A549 (cell line): ENCODE results near the gene CDS1. TPM values are rescaled to one million over a fixed set of nuclear protein-coding genes. Genes with fewer than 3 reads are reported as not detected.
A peak's percentile ranks its signal among the peaks of the same experiment; 100 is the strongest.

Experiments
- ATAC-seq, 2 experiments: fragments of 200-7000 bp in 1 of 2; fragments of >200 bp in 1 of 2; cut with Nextera tagmentation in 1 of 2; cut with Tn5 transposase in 1 of 2; 3 replicates each; pipeline versions ENCODE4 v1.8.0 to v1.9.1; 2018 to 2020; ENCODE audit warnings: mild to moderate bottlenecking in 1 of 2, moderate library complexity in 1 of 2
- CTCF ChIA-PET: fragments of 300-600 bp; sonication (Branson Sonifier 250); formaldehyde crosslinking; extraction: SDS; loops from one replicate; lab custom pipeline; 2021; ENCODE audit warnings: antibody characterized with exemption, inconsistent platforms; lab: Yijun Ruan, JAX
- POLR2A ChIA-PET: fragments of 350-600 bp; formaldehyde crosslinking; extraction: SDS; loops from one replicate; lab custom pipeline; 2021; ENCODE audit warnings: antibody characterized with exemption, inconsistent platforms; lab: Yijun Ruan, JAX
- DNase-seq, 2 experiments: peaks; one replicate each; pipeline versions ENCODE4 v3.0.0 to v3.0.0-alpha.2; 2011 to 2016; ENCODE audit warnings: low read depth in 1 of 2, low spot score in 1 of 2
- FAIRE-seq: peaks from 2 replicates; lab custom pipeline; 2011; peaks lifted over from hg19 to GRCh38; lab: Jason Lieb, UNC
- H3K27ac ChIP-seq, 2 experiments: fragments of >200 bp; sonication (Bioruptor Twin); formaldehyde crosslinking; 3 replicates each; pipeline ENCODE4 v1.5.1; 2016 to 2017
- H3K4me1 ChIP-seq: fragments of >200 bp; sonication (Bioruptor Twin); formaldehyde crosslinking; 3 replicates; pipeline ENCODE4 v1.6.1; 2016
- H3K4me2 ChIP-seq: fragments of >200 bp; sonication (Bioruptor Twin); formaldehyde crosslinking; 3 replicates; pipeline ENCODE4 v1.6.1; 2016
- H3K4me3 ChIP-seq: fragments of >200 bp; sonication (Bioruptor Twin); formaldehyde crosslinking; 3 replicates; pipeline ENCODE4 v1.5.1; 2016
- H3K9me3 ChIP-seq: fragments of >200 bp; sonication (Bioruptor Twin); formaldehyde crosslinking; 3 replicates; pipeline ENCODE4 v1.6.1; 2016
- CEBPB ChIP-seq, 2 experiments: fragments of >200 bp in 1 of 2; sonication (Bioruptor Twin) in 1 of 2; formaldehyde crosslinking in 1 of 2; IDR thresholded peaks; 2 replicates each; pipeline ENCODE4 v1.6.1; 2012 to 2016
- CHD2 ChIP-seq: fragments of 150-350 bp; IDR thresholded peaks from 2 replicates; pipeline ENCODE4 v1.6.1; 2014; ENCODE audit warnings: low read length; ENCODE audit not compliant: partially characterized antibody
- HOXB13 ChIP-seq: fragments of 250-450 bp; sonication (Bioruptor Pico); IDR thresholded peaks from 2 replicates; pipeline ENCODE4 v1.5.0; 2020; ENCODE audit warnings: low read depth, mild to moderate bottlenecking, moderate library complexity
- JUN ChIP-seq, 2 experiments: fragments of >200 bp; sonication (Bioruptor Twin); formaldehyde crosslinking; IDR thresholded peaks; 2 replicates in 1 of 2; 3 replicates in 1 of 2; pipeline ENCODE4 v1.6.1; 2016 to 2017
- WGBS: methylation state at CpG from one replicate; pipeline ENCODE4 v1.1.6; 2017; ENCODE audit errors: missing lambda C conversion rate; 5-methylcytosine and 5-hydroxymethylcytosine counted together
- polyA plus RNA-seq, 4 experiments: library from polyadenylated mRNA; depleted of rRNA in 3 of 4; stranded (reverse); fragments of >200 nt; fragmentation: RNase III in 1 of 4; extraction: RNeasy Plus Mini Kit Qiagen cat#74134 plus additional on column Dnase treatment in 1 of 4; gene quantifications; 2 replicates in 3 of 4; 3 replicates in 1 of 4; pipeline ENCODE4 v1.2.3, GENCODE V29; 2011 to 2017
- small RNA-seq, 6 experiments: library from RNA; depleted of rRNA; stranded (forward); fragments of <200 nt; gene quantifications; one replicate each; pipeline ENCODE3, GENCODE V24; 2012

The CDS1 gene
- polyA plus RNA-seq, 2 of the 4 experiments (the other 2 are of a cell fraction), result 0.46 to 1.4 TPM

DNA sequence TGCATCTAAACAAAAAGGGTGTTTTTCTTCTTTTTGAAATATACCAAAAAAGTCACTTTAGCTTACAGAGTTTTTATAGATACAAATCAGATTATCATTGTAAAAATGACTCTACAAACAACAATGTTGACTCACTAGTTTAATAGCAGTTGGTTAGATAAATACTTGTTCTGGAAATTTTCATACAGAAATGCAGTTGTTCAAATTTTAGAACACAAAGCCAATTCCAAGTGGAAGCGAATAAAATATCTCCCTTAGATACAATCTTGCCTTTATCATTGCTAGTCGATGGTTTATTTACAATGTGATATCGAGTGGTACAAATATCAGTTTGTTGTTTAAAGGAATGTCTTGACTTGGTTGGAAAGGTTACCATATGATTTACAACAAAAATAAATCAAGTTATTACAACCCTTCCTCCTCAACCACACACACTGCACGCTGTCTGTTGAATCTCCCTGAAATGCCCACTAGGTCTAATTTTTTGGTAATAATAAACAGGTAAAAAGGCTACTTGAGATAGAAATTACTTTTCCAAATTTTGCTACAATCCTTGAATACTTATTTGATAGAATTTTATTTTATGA is 114.8 kb downstream of the CDS1 start:
- Histone ChIP-seq H3K27ac (no peak overlapping the region), H3K4me3 (no peak overlapping the region), H3K9me3 (no peaks in the 10 kb centered on the region), H3K4me1 (peaks cover 10% of the 10 kb centered on the region; the same call in 2 of the 3 replicates), H3K4me2 (no peak overlapping the region; the same call in 2 of the 3 replicates)
- 81% methylated on average over 4 of the region's 4 CpGs for WGBS
- no peak for FAIRE-seq
- no peak for ATAC-seq
- CTCF ChIA-PET, result interaction anchor here (1.0 kb wide), 1 partner anchor 119 kb away, joined by 5 read pairs; no protein-coding TSS in a partner anchor
- POLR2A ChIA-PET, result no interaction called here
- TF ChIP-seq CHD2, result no peak
- TF ChIP-seq HOXB13 (CRISPR knock-in tag), result no peak
- DNase-seq, result no peak

DNA sequence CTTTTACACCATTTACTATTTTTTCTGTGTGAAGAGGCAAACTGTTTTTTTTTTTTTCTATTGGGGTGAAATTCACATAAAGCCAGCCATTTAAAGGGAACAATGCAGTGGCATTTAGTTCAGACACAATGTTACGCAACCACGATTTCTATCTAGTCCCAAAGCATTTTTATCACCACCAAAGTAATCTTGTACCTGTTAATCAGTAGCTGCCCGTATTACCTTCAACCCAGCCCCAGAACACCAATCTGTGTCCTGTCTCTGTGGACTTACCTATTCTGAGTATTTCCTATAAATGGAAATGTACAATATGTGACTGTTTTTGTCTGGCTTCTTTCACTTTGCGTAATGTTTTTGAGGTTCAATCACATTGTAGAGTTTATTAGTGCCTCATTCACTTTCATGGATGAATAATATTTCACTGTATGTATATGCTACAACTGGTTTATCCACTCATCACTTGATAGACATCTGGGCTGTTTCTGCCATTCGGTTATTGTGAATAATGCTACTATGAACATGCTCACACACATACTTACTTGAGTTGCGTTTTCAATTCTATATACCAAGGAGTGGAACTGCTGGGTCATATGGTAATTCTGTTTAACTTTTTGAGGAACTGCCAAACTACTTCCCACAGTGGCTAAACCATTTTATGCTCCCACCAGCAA is 116.2 kb downstream of the CDS1 start:
- no peak for ATAC-seq
- Histone ChIP-seq H3K4me3 (no peak overlapping the region), H3K9me3 (no peaks in the 10 kb centered on the region), H3K27ac (no peak overlapping the region), H3K4me2 (no peak overlapping the region), H3K4me1 (peaks cover 10% of the 10 kb centered on the region; the same call in 2 of the 3 replicates)
- ChIA-PET POLR2A (no interaction called here), CTCF (interaction anchor here (1.0 kb wide), 1 partner anchor 120 kb away, joined by 5 read pairs; no protein-coding TSS in a partner anchor)
- FAIRE-seq, result no peak
- WGBS, result 91% methylated on average over 6 of the region's 6 CpGs
- DNase-seq, result no peak
- TF ChIP-seq JUN (IDR thresholded peaks at IDR 0.05) (no peak), CEBPB (IDR thresholded peaks at IDR 0.05) (peak; percentile 21 to 41; a peak in 2 of 4 replicates), CHD2 (no peak)

Small RNA genes within 50 kb of the gene (small RNA-seq; reads per million reads assigned to genes)
- gene RN7SL552P (0 to 6.1 (median 1.1) reads per million in 6 experiments), gene RPL3P13 (0 reads per million in 6 experiments)

Other genes with a start within 250 kb of the CDS1 start
- 0.09 and 0.13 TPM in 2 replicates for gene NKX6-1, start 83.8 kb upstream of the CDS1 start, polyA plus RNA-seq (2011; rRNA removed)
- gene NKX6-1, start 83.8 kb upstream of the CDS1 start, polyA plus RNA-seq (2017; fragmentation: RNase III; extraction: RNeasy Plus Mini Kit Qiagen cat#74134 plus additional on column Dnase treatment), result 0.24 to 0.29 TPM (median 0.28 TPM) in 3 replicates